GM12878 (cell line): ENCODE data around the gene RPS8. TPM values are rescaled to one million over a fixed set of nuclear protein-coding genes. Genes with fewer than 3 reads are reported as not detected.
"Not testable (repeated sequence)": the region's sequence is repeated elsewhere in the genome, so short reads cannot be mapped to it uniquely, and the experiment has no call there.

Experiments used
- ATAC-seq: fragments of 200-7000 bp; cut with Tn5 transposase; 3 replicates; pipeline ENCODE4 v1.9.1; 2020; ENCODE audit warnings: mild to moderate bottlenecking, moderate library complexity
- BruUV-seq: library from RNA; stranded (reverse); fragments of 400-500 nt; replicated peaks from 2 replicates; lab custom pipeline; 2021; lab: Mats Ljungman, UMichigan
- CTCF ChIA-PET: fragments of 300-600 bp; sonication (Branson Sonifier 250); formaldehyde crosslinking; extraction: SDS; loops from one replicate; lab custom pipeline; 2021; ENCODE audit warnings: inconsistent platforms; lab: Yijun Ruan, JAX
- POLR2A ChIA-PET: fragments of 350-600 bp; formaldehyde crosslinking; extraction: SDS; loops from one replicate; lab custom pipeline; 2021; ENCODE audit warnings: inconsistent platforms; lab: Charles Lee
- RAD21 ChIA-PET: fragments of 300-600 bp; sonication (Branson Sonifier 250); formaldehyde crosslinking; loops from one replicate; lab custom pipeline; 2023; ENCODE audit warnings: antibody characterized with exemption; ENCODE audit not compliant: unreplicated experiment; lab: Charles Lee
- SMC1A ChIA-PET: fragments of 300-600 bp; sonication (Branson Sonifier 250); formaldehyde crosslinking; loops from one replicate; lab custom pipeline; 2023; ENCODE audit not compliant: unreplicated experiment, uncharacterized antibody; lab: Charles Lee
- DNase-seq: peaks from one replicate; pipeline ENCODE4 v3.0.0-alpha.2; 2011; ENCODE audit warnings: low read depth, low spot score
- FAIRE-seq: peaks from 3 replicates; lab custom pipeline; 2011; peaks lifted over from hg19 to GRCh38; lab: Jason Lieb, UNC
- H2AFZ ChIP-seq: 2 replicates; pipeline ENCODE4 v1.6.0; 2011; ENCODE audit warnings: low read depth, low read length, control low read depth; ENCODE audit not compliant: control insufficient read depth
- H3K27ac ChIP-seq: 2 replicates; pipeline ENCODE4 v1.5.1; 2011; ENCODE audit warnings: control low read depth; ENCODE audit not compliant: control insufficient read depth, insufficient read depth
- H3K27me3 ChIP-seq, 2 experiments: replicated peaks in 1 of 2; 2 replicates each; pipeline versions ENCODE4 v1.6.0 to v1.6.1; 2011; ENCODE audit warnings: low read length in 1 of 2; ENCODE audit not compliant: control insufficient read depth in 2 of 2, insufficient read depth in 2 of 2
- H3K36me3 ChIP-seq, 2 experiments: 2 replicates each; pipeline ENCODE4 v1.5.1; 2011; ENCODE audit warnings: low read length in 1 of 2; ENCODE audit not compliant: control insufficient read depth in 2 of 2, insufficient read depth in 2 of 2
- H3K4me1 ChIP-seq: 2 replicates; pipeline ENCODE4 v1.6.1; 2011; ENCODE audit warnings: mild to moderate bottlenecking, low read length, moderate library complexity, mixed read lengths; ENCODE audit not compliant: control insufficient read depth, insufficient read depth
- H3K4me2 ChIP-seq: 2 replicates; pipeline ENCODE4 v1.6.0; 2011; ENCODE audit warnings: control low read depth; ENCODE audit not compliant: control insufficient read depth, insufficient read depth
- H3K4me3 ChIP-seq: fragments of 200-600 bp; sonication (generic); 2 replicates; pipeline ENCODE4 v1.5.1; 2016
- H3K79me2 ChIP-seq: 2 replicates; pipeline ENCODE4 v1.6.0; 2011; ENCODE audit warnings: low read length; ENCODE audit not compliant: control insufficient read depth, insufficient read depth
- H3K9ac ChIP-seq: 2 replicates; pipeline ENCODE4 v1.8.0; 2011; ENCODE audit warnings: low read length, control low read depth, mixed read lengths; ENCODE audit not compliant: control insufficient read depth, insufficient read depth
- H3K9me3 ChIP-seq: replicated peaks from 3 replicates; pipeline ENCODE4 v1.5.1; 2011; ENCODE audit warnings: mild to moderate bottlenecking, low read length; ENCODE audit not compliant: control insufficient read depth, insufficient read depth
- H4K20me1 ChIP-seq: 2 replicates; pipeline ENCODE4 v1.6.0; 2011; ENCODE audit not compliant: control insufficient read depth, insufficient read depth
- EGR1 ChIP-seq, 2 experiments: IDR thresholded peaks; 1 replicate in 1 of 2; 2 replicates in 1 of 2; pipeline ENCODE4 v1.6.1; 2011 to 2012; ENCODE audit warnings: low read depth in 2 of 2, low read length in 2 of 2, borderline replicate concordance in 1 of 2, mild to moderate bottlenecking in 1 of 2, moderate library complexity in 1 of 2
- FOXK2 ChIP-seq: fragments of 450-650 bp; IDR thresholded peaks from 2 replicates; pipeline ENCODE4 v1.6.1; 2017; ENCODE audit warnings: mild to moderate bottlenecking, moderate library complexity
- IKZF2 ChIP-seq, 2 experiments: fragments of 450-650 bp; IDR thresholded peaks; 2 replicates each; pipeline ENCODE4 v1.6.1; 2017; ENCODE audit warnings: mild to moderate bottlenecking in 2 of 2, moderate library complexity in 2 of 2
- MLLT1 ChIP-seq: fragments of 450-650 bp; IDR thresholded peaks from 2 replicates; pipeline ENCODE4 v1.6.1; 2016; ENCODE audit warnings: mild to moderate bottlenecking
- SUPT20H ChIP-seq: IDR thresholded peaks from 2 replicates; pipeline ENCODE4 v1.6.1; 2011; ENCODE audit warnings: low read depth, mild to moderate bottlenecking, low read length, moderate library complexity, borderline replicate concordance; ENCODE audit not compliant: control insufficient read depth
- WGBS: methylation state at CpG from one replicate; pipeline ENCODE4 v1.1.6; 2016; ENCODE audit warnings: low lambda C conversion rate; ENCODE audit not compliant: insufficient replicate concordance, insufficient coverage; ENCODE audit errors: missing lambda C conversion rate; 5-methylcytosine and 5-hydroxymethylcytosine counted together
- in situ Hi-C: fragments of 300-500 bp; cut with MboI; formaldehyde crosslinking; loops from 9 replicates; pipeline ENCODE4 v1.14.3; 2018; ENCODE audit warnings: mixed read lengths
- intact Hi-C: fragments of 100-400 bp; cut with micrococcal nuclease; formaldehyde crosslinking; loops from one replicate; pipeline ENCODE4 v1.14.2; 2022; ENCODE audit not compliant: unreplicated experiment
- polyA plus RNA-seq, 11 experiments: library from polyadenylated mRNA; depleted of rRNA in 4 of 11; unstranded in 6 of 11; stranded (reverse) in 5 of 11; fragments of >200 nt; fragmentation: Nextera tagmentation in 4 of 11; fragmentation: Illumina TruSeq in 1 of 11; extraction: Ambion mirVana in 4 of 11; extraction: Trizol in 1 of 11; gene quantifications; 1 replicate in 1 of 11; 2 replicates in 10 of 11; pipeline versions ENCODE4 v1.2.1 to v1.2.3, GENCODE V29; 2011 to 2016; ENCODE audit warnings: inconsistent platforms in 2 of 11, missing spikeins in 2 of 11, low read depth in 1 of 11
- total RNA-seq, 4 experiments: library from RNA; depleted of rRNA in 3 of 4; stranded (reverse); fragments of >200 nt in 3 of 4; fragmentation: Illumina TruSeq in 1 of 4; extraction: Trizol in 1 of 4; gene quantifications; 2 replicates each; pipeline versions ENCODE4 v1.2.1 to v1.2.3, GENCODE V29; 2013 to 2021

Gene RPS8
- total and polyA plus RNA-seq, 10 of the 15 experiments (the other 5 are each of a cell fraction or from before 2014, with no cell fraction given): 1,296 to 3,461 (median 2,877) TPM

- TF ChIP-seq EGR1 (IDR thresholded peaks at IDR 0.05; ENCODE audit: borderline replicate concordance in 1 of 2, low read depth in 2 of 2, low read length in 2 of 2) (peak in 1 of 2 experiments; percentile 71; a peak in 2 of 3 replicates), FOXK2 (no peak), SUPT20H (no peak)
- TF ChIP-seq, all 136 proteins: peak for 26
These were observed 34.9 kb downstream of the RPS8 start (continued) for GRCh38 chr1:44810101-44810761.

- 73% methylated on average over 4 of the region's 4 CpGs for WGBS
- BruUV-seq, DNase-seq, H3K27me3 ChIP-seq, H3K9me3 ChIP-seq, H3K36me3 ChIP-seq, in situ Hi-C loops, intact Hi-C loops, H3K79me2 ChIP-seq, H3K4me3 ChIP-seq, ATAC-seq, H2AFZ ChIP-seq, H4K20me1 ChIP-seq: not testable (repeated sequence)
- peak; percentile 46; the same call in 1 of the 2 replicates for TF ChIP-seq MLLT1
- TF ChIP-seq IKZF2 (IDR thresholded peaks at IDR 0.05): peak in 1 of 2 experiments; percentile 6; a peak in 1 of 4 replicates
- ChIA-PET CTCF (interaction anchor here (1.0 to 1.8 kb wide), 3 partner anchors 8 to 80 kb away, joined by 3 to 11 read pairs (median 6); partner anchors contain the start of genes PLK3 and RNU5D-1), POLR2A (interaction anchor here (0.7 to 5.1 kb wide), 6 partner anchors 8 to 493 kb away, joined by 3 to 51 read pairs (median 6); partner anchors contain the start of genes PLK3 and RNU5D-1), SMC1A (interaction anchor here (4.6 kb wide), 1 partner anchor 9 kb away, joined by 52 read pairs; no protein-coding TSS in a partner anchor), RAD21 (interaction anchor here (1.6 to 3.5 kb wide), 3 partner anchors 11 to 88 kb away, joined by 4 to 30 read pairs (median 21); partner anchors contain the start of gene PLK3)
- H3K4me2 ChIP-seq: peak overlapping the region; percentile 71; the same call in 1 of the 2 replicates
- H3K9ac ChIP-seq: peak overlapping the region; percentile 22; the same call in 1 of the 2 replicates
- peak overlapping the region; percentile 95 for H3K27ac ChIP-seq
- FAIRE-seq: peak; percentile 27
- peaks cover 52% of the 10 kb centered on the region for H3K4me1 ChIP-seq
These were observed 35.4 kb downstream of the RPS8 start for GRCh38 chr1:44810762-44811105.
